A673 (cell line): Measurements from ENCODE around the gene CD96.

Source experiments
- EZH2 ChIP-seq: fragments of 200-600 bp; sonication (generic); IDR thresholded peaks from 2 replicates; pipeline ENCODE4 v1.6.1; 2017; ENCODE audit warnings: borderline replicate concordance, low read depth, mild to moderate bottlenecking, mixed read lengths, antibody characterized with exemption, low read length; ENCODE audit not compliant: poor library complexity, severe bottlenecking
- TF ChIP-seq, protein P1 (sequence below): fragments of 300-800, 200-600 bp; sonication (generic); conservative IDR thresholded peaks from 2 replicates; pipeline ENCODE4 v1.5.1; 2017; ENCODE audit warnings: low read depth, mild to moderate bottlenecking, antibody characterized with exemption, low read length, moderate library complexity, mixed read lengths

DNA sequence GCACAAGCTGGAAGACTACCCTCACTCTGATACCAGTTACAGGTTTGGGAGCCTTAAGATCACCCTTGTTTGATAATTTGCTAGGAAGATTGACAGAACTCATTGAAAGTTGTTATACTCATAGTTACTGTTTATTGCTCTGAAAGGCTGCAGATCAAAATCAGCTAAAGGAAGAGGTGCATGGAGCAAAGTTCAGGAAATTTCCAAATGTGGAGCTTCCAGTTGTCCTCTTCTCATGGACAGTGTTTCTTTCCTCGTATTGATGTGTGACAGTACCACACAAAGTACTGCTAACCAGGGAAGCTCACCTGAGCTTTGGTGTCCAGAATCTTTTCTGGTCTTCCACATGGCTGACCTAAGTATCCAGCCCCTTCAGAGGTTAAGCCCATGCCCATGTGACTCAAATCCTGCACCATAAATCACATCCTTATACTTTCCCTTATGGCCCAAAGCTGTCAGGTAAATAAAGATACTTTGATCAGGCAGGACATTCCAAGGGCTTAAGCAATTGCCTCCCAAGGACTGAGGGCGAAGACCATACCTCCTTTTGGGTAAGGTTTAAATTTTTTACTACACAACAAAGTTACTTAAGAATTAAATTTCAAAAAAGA lies 146.3 kb downstream of the CD96 start:
- TF ChIP-seq, protein P1, sequence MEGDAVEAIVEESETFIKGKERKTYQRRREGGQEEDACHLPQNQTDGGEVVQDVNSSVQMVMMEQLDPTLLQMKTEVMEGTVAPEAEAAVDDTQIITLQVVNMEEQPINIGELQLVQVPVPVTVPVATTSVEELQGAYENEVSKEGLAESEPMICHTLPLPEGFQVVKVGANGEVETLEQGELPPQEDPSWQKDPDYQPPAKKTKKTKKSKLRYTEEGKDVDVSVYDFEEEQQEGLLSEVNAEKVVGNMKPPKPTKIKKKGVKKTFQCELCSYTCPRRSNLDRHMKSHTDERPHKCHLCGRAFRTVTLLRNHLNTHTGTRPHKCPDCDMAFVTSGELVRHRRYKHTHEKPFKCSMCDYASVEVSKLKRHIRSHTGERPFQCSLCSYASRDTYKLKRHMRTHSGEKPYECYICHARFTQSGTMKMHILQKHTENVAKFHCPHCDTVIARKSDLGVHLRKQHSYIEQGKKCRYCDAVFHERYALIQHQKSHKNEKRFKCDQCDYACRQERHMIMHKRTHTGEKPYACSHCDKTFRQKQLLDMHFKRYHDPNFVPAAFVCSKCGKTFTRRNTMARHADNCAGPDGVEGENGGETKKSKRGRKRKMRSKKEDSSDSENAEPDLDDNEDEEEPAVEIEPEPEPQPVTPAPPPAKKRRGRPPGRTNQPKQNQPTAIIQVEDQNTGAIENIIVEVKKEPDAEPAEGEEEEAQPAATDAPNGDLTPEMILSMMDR, result no peak
- no peak for TF ChIP-seq EZH2
